ENCODE results near the gene KCNQ1OT1.

KCNQ1OT1 gene

DNA sequence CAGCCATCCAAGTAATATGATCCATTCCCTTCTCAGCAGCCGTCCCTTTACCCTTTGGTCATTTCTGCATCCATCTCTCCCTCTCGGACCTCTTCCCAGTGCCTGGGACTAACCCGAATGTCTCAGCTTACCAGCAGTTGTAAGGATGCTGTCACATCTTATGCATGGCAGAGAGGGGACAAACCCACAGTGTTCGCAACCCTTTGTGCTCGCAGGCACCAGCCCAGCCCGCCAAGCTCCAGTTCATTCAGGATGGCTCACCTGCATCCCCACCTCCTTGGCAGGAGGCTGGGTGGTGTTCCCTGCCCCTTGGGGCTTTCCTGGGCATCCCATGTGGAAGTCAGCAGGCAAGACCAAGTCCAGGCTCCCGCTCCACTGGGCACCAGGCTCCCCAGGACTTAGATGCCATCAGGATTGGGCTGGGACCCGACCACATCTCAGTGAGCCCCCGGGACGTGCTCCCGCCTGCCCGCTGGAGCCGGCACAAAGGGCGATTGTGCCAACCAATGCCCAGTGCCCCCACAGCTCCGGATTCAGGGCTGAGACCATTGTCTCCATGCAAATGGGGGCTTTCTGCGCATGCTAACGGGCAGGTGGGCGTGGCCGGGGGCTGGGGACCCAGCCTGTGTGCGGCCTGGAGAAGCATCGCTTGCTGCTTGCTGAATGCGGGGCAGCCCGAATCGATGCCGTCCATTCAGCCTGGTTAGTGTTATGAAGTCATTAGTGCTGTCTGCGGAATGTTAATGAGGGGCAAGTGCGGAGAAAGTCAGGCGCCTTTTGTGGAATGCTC is 108.6 kb downstream of the KCNQ1OT1 start:
- ATAC-seq = no peak
- TF ChIP-seq, protein P1, sequence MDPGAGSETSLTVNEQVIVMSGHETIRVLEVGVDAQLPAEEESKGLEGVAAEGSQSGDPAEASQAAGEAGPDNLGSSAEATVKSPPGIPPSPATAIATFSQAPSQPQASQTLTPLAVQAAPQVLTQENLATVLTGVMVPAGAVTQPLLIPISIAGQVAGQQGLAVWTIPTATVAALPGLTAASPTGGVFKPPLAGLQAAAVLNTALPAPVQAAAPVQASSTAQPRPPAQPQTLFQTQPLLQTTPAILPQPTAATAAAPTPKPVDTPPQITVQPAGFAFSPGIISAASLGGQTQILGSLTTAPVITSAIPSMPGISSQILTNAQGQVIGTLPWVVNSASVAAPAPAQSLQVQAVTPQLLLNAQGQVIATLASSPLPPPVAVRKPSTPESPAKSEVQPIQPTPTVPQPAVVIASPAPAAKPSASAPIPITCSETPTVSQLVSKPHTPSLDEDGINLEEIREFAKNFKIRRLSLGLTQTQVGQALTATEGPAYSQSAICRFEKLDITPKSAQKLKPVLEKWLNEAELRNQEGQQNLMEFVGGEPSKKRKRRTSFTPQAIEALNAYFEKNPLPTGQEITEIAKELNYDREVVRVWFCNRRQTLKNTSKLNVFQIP (CRISPR knock-in tag; IDR thresholded peaks at IDR 0.05; ENCODE audit: borderline replicate concordance, low read depth) = no peak
- TF ChIP-seq ZC3H10 (CRISPR knock-in tag; IDR thresholded peaks at IDR 0.05) (no peak), ZFP3 (CRISPR knock-in tag; IDR thresholded peaks at IDR 0.05) (no peak), RARB (CRISPR knock-in tag; IDR thresholded peaks at IDR 0.05) (no peak), ZNF565 (CRISPR knock-in tag; conservative IDR thresholded peaks at IDR 0.05; ENCODE audit: low read depth) (no peak), PPARA (CRISPR knock-in tag; IDR thresholded peaks at IDR 0.05; ENCODE audit: borderline replicate concordance) (no peak), ISL1 (CRISPR knock-in tag; IDR thresholded peaks at IDR 0.05) (no peak), TOX (CRISPR knock-in tag; IDR thresholded peaks at IDR 0.05; ENCODE audit: borderline replicate concordance) (no peak), CSDC2 (CRISPR knock-in tag; IDR thresholded peaks at IDR 0.05) (no peak), ESRRG (CRISPR knock-in tag; IDR thresholded peaks at IDR 0.05) (no peak), TCF4 (CRISPR knock-in tag; IDR thresholded peaks at IDR 0.05; ENCODE audit: borderline replicate concordance) (no peak), GLIS3 (CRISPR knock-in tag; IDR thresholded peaks at IDR 0.05) (no peak), ZNF8 (CRISPR knock-in tag; IDR thresholded peaks at IDR 0.05) (no peak), OSR1 (CRISPR knock-in tag; IDR thresholded peaks at IDR 0.05) (no peak), ZFP30 (CRISPR knock-in tag; IDR thresholded peaks at IDR 0.05) (no peak), SNAI2 (CRISPR knock-in tag; IDR thresholded peaks at IDR 0.05) (no peak)
- TF ChIP-seq, protein P2, sequence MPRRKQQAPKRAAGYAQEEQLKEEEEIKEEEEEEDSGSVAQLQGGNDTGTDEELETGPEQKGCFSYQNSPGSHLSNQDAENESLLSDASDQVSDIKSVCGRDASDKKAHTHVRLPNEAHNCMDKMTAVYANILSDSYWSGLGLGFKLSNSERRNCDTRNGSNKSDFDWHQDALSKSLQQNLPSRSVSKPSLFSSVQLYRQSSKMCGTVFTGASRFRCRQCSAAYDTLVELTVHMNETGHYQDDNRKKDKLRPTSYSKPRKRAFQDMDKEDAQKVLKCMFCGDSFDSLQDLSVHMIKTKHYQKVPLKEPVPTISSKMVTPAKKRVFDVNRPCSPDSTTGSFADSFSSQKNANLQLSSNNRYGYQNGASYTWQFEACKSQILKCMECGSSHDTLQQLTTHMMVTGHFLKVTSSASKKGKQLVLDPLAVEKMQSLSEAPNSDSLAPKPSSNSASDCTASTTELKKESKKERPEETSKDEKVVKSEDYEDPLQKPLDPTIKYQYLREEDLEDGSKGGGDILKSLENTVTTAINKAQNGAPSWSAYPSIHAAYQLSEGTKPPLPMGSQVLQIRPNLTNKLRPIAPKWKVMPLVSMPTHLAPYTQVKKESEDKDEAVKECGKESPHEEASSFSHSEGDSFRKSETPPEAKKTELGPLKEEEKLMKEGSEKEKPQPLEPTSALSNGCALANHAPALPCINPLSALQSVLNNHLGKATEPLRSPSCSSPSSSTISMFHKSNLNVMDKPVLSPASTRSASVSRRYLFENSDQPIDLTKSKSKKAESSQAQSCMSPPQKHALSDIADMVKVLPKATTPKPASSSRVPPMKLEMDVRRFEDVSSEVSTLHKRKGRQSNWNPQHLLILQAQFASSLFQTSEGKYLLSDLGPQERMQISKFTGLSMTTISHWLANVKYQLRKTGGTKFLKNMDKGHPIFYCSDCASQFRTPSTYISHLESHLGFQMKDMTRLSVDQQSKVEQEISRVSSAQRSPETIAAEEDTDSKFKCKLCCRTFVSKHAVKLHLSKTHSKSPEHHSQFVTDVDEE (CRISPR knock-in tag; IDR thresholded peaks at IDR 0.05) = no peak
- TF ChIP-seq, protein P3, sequence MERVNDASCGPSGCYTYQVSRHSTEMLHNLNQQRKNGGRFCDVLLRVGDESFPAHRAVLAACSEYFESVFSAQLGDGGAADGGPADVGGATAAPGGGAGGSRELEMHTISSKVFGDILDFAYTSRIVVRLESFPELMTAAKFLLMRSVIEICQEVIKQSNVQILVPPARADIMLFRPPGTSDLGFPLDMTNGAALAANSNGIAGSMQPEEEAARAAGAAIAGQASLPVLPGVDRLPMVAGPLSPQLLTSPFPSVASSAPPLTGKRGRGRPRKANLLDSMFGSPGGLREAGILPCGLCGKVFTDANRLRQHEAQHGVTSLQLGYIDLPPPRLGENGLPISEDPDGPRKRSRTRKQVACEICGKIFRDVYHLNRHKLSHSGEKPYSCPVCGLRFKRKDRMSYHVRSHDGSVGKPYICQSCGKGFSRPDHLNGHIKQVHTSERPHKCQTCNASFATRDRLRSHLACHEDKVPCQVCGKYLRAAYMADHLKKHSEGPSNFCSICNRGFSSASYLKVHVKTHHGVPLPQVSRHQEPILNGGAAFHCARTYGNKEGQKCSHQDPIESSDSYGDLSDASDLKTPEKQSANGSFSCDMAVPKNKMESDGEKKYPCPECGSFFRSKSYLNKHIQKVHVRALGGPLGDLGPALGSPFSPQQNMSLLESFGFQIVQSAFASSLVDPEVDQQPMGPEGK (CRISPR knock-in tag; IDR thresholded peaks at IDR 0.05; ENCODE audit: borderline replicate concordance) = no peak
- TF ChIP-seq, protein P4, sequence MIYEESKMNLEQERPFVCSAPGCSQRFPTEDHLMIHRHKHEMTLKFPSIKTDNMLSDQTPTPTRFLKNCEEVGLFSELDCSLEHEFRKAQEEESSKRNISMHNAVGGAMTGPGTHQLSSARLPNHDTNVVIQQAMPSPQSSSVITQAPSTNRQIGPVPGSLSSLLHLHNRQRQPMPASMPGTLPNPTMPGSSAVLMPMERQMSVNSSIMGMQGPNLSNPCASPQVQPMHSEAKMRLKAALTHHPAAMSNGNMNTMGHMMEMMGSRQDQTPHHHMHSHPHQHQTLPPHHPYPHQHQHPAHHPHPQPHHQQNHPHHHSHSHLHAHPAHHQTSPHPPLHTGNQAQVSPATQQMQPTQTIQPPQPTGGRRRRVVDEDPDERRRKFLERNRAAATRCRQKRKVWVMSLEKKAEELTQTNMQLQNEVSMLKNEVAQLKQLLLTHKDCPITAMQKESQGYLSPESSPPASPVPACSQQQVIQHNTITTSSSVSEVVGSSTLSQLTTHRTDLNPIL (CRISPR knock-in tag; IDR thresholded peaks at IDR 0.05; ENCODE audit: low read depth) = no peak
- TF ChIP-seq, protein P5, sequence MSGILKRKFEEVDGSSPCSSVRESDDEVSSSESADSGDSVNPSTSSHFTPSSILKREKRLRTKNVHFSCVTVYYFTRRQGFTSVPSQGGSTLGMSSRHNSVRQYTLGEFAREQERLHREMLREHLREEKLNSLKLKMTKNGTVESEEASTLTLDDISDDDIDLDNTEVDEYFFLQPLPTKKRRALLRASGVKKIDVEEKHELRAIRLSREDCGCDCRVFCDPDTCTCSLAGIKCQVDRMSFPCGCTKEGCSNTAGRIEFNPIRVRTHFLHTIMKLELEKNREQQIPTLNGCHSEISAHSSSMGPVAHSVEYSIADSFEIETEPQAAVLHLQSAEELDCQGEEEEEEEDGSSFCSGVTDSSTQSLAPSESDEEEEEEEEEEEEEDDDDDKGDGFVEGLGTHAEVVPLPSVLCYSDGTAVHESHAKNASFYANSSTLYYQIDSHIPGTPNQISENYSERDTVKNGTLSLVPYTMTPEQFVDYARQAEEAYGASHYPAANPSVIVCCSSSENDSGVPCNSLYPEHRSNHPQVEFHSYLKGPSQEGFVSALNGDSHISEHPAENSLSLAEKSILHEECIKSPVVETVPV (CRISPR knock-in tag; IDR thresholded peaks at IDR 0.05) = no peak

DNA sequence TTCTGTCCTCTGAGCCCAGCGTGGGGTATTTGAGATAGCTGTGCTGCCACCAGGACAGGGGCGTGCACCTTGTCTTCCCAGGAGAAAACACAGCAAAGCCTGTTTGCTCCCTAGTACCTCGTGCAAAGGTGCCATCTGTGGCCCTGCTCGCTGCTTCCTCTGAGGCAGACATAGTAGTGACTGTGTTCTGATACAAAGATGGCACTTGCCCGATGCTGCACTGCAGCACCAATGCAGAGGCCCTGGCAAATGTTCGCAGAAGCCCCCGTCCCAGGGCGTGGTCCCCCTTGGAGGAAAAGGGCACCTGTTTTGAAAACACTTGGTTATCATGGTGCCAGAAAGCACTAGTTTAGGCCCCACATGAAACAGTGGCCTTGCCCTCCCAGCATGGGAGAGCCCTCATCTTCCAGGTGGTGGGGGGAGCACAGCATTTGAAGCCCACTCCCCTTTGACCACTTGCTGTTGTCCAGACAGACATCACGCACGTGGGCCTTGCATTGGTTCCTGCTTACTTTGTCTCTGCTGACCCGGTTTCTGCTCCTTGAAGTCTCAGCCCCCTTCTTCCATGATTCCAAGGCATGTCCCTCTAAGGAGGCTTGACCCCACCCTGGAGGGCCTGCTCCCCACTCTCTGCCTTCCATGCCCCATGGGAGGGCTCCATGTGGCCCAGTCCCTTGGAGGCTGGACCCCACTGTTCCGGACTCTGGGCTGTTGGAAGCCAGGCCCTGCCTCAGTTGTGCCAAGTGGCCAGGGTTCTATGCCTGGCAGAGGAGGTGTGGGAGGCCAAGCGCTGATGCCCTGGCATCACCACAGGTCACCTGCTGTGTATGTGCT is 109.4 kb downstream of the KCNQ1OT1 start:
- no peak for ATAC-seq
- TF ChIP-seq ZNF70 (CRISPR knock-in tag; IDR thresholded peaks at IDR 0.05) = no peak
- TF ChIP-seq, protein P4 (CRISPR knock-in tag; IDR thresholded peaks at IDR 0.05; ENCODE audit: low read depth) = no peak
- TF ChIP-seq CSDC2 (CRISPR knock-in tag; IDR thresholded peaks at IDR 0.05) = no peak
- TF ChIP-seq, protein P3 (CRISPR knock-in tag; IDR thresholded peaks at IDR 0.05; ENCODE audit: borderline replicate concordance) = no peak
- TF ChIP-seq SNAI2 (CRISPR knock-in tag; IDR thresholded peaks at IDR 0.05) = no peak
- TF ChIP-seq ARNTL (CRISPR knock-in tag; IDR thresholded peaks at IDR 0.05; ENCODE audit: borderline replicate concordance, low read depth) = no peak
- no peak for TF ChIP-seq TCF4 (CRISPR knock-in tag; IDR thresholded peaks at IDR 0.05; ENCODE audit: borderline replicate concordance)
- TF ChIP-seq TOX (CRISPR knock-in tag; IDR thresholded peaks at IDR 0.05; ENCODE audit: borderline replicate concordance) = no peak
- no peak for TF ChIP-seq ZFP30 (CRISPR knock-in tag; IDR thresholded peaks at IDR 0.05)
- TF ChIP-seq BACH2 (CRISPR knock-in tag; IDR thresholded peaks at IDR 0.05; ENCODE audit: borderline replicate concordance) = no peak
- no peak for TF ChIP-seq PPARA (CRISPR knock-in tag; IDR thresholded peaks at IDR 0.05; ENCODE audit: borderline replicate concordance)
- TF ChIP-seq OSR1 (CRISPR knock-in tag; IDR thresholded peaks at IDR 0.05) = no peak
- TF ChIP-seq ZC3H10 (CRISPR knock-in tag; IDR thresholded peaks at IDR 0.05) = no peak
- TF ChIP-seq, protein P5 (CRISPR knock-in tag; IDR thresholded peaks at IDR 0.05) = no peak
